ENCODE results near the gene SLC25A39. TPM values are rescaled to one million over a fixed set of nuclear protein-coding genes. Genes with fewer than 3 reads are reported as not detected.
A peak's percentile ranks its signal among the peaks of the same experiment; 100 is the strongest.
"Not testable (repeated sequence)": the region's sequence is repeated elsewhere in the genome, so short reads cannot be mapped to it uniquely, and the experiment has no call there.

Gene SLC25A39, protein sequence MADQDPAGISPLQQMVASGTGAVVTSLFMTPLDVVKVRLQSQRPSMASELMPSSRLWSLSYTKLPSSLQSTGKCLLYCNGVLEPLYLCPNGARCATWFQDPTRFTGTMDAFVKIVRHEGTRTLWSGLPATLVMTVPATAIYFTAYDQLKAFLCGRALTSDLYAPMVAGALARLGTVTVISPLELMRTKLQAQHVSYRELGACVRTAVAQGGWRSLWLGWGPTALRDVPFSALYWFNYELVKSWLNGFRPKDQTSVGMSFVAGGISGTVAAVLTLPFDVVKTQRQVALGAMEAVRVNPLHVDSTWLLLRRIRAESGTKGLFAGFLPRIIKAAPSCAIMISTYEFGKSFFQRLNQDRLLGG
- total RNA-seq, result 22.5 TPM

DNA sequence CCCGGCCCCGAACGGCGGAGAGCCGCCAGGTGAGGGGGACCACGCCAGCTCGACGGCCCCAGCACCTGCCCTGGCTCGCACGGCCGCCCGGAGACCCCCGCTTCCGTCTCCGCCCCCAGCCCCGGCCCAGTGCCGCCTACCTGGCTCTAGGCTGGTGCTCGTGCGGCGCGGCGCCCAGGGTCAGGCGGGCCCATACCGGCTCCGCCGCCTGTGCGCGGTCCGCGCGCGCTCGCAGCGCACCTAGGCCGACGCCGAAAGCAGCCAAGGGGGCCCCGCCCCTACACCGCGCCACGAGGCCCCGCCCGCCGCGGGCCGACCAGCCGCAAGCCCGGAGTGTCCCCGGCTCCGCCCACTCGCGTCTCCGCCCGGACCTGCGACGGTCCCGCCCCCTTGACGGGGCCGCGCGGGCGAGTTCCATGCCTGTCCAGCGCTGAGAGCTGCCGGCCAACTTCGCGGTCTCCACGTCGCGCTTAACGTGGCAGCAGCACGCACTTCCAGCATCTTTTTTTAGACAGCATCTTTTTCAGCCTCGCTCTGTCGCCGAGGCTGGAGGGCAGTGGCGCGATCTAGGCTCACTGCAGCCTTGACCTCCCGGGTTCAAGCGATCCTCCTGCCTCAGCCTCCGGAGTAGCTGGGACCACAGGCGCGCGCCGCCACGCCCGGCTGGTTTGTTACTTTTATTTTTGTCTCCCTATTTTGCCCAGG lies at the start of gene SLC25A39:
Gene SLC25A39 (minus strand): TSS at position 253 of the 705 bp plus-strand sequence. CDS start 1,261 bp downstream, outside the sequence.
- DNase-seq, result peak; percentile 94

DNA sequence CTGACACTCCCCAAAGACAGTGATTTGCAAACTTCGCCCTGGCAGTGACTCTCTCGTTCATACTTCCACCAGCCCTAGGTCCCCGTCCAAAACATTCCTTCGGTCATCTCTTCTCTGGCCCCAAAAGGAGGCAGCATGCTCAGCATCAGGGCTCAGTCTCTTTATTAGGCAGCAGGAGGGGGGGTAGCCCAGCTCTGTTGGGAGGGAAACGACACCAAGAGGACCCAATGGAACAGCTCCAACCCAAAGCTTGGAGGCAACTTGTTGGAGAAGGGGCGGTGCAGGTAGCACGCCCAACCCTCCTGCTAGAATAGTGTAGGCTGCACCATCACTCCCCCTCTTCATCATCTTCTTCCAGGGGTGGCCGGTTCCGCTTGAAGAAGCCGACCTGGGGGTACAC lies 47.4 kb upstream of the SLC25A39 start:
- DNase-seq, result no peak

DNA sequence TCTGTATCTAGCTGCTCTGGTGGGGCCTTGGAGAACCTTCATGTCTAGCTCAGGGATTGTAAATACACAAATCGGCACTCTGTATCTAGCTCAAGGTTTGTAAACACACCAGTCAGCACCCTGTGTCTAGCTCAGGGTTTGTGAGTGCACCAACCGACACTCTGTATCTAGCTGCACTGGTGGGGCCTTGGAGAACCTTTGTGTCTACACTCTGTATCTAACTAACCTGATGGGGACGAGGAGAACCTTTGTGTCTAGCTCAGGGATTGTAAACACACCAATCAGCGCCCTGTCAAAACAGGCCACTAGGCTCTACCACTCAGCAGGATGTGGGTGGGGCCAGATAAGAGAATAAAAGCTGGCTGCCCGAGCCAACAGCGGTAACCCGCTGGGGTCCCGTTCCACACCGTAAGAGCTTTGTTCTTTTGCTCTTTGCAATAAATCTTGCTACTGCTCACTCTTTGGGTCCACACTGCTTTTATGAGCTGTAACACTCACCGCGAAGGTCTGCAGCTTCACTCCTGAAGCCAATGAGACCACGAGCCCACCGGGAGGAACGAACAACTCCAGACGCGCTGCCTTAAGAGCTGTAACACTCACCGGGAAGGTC lies 44.9 kb upstream of the SLC25A39 start:
- not testable (repeated sequence) for DNase-seq

DNA sequence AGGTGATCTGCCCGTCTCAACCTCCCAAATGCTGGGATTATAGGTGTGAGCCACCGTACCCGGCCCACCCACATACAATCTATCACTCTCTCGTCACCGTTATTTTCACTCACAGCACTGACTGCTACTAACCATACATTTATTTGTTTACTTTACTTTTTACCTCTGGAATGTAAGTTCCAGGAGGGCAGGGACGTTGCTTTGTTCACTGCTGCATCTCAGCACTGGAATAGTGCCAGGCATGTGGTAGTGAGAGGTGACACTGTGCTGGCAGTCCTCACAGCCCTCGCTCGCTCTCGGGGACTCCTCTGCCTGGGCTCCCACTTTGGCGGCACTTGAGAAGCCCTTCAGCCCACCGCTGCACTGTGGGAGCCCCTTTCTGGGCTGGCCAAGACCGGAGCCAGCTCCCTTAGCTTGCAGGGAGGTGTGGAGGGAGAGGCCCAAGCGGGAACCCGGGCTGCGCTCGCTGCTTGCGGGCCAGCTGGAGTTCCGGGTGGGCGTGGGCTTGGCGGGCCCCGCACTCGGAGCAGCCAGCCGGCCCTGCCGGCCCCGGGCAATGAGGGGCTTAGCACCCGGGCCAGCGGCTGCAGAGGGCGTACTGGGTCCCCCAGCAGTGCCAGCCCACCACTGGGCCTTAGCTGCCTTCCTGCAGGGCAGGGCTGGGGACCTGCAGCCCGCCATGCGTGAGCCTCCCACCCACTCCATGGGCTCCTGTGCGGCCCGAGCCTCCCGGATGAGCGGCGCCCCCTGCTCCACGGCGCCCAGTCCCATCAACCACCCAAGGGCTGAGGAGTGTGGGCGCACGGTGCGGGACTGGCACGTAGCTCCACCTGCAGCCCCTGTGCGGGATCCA lies 44.0 kb upstream of the SLC25A39 start:
- not testable (repeated sequence) for DNase-seq

DNA sequence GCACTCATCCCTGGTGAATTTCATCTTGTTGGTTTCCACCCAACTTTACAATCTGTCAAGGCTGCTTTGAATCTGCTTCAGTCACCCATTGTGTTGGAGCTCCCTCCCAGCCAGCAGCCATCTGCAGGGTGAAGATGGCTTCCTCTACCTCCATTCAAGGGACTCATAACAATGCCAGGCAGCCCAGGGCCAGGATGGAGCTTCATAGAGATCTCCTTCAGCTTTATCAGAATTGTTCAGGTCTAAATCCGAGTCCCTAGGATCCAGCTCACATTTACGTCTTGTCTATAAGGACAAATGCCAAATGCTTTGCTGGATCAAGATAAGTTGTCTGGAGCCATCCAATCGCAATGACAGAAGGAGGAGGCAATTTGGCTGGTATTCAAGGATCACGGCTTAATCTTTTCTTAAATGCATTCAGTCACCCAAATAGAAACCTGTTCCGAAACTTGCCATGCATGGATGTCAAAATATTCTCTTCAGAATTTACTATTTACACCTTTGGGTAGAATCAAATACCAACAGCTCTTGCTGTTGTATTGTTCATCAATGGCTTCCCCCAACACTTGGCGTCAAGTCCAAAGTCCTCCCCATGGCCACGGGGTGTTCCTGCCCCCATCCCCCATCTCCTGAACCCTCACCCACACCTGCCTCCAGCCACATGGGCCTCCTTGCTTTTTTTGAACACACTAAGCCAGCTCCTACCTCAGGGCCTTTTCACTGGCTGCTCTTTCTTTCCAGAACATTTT lies 42.8 kb upstream of the SLC25A39 start:
- DNase-seq, result no peak

DNA sequence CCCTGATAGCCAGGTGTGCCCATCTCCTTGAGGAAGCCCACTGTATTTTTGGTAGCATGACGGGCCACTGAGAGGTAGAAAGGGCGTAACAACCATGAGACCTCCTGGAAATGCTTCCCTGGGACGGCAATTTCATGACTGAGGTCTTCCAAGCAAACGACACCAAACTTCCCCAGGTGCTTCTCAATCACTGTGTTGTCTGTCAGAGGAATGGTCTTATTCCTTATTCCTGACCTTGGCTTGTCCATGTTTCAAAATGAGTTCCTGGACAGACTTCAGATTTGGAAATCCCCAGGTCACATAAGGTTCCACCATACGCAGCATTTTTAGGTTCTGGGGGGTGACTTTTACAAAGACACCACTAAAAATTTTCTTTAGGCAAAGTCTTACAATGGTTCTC lies 40.4 kb upstream of the SLC25A39 start:
- not testable (repeated sequence) for DNase-seq

DNA sequence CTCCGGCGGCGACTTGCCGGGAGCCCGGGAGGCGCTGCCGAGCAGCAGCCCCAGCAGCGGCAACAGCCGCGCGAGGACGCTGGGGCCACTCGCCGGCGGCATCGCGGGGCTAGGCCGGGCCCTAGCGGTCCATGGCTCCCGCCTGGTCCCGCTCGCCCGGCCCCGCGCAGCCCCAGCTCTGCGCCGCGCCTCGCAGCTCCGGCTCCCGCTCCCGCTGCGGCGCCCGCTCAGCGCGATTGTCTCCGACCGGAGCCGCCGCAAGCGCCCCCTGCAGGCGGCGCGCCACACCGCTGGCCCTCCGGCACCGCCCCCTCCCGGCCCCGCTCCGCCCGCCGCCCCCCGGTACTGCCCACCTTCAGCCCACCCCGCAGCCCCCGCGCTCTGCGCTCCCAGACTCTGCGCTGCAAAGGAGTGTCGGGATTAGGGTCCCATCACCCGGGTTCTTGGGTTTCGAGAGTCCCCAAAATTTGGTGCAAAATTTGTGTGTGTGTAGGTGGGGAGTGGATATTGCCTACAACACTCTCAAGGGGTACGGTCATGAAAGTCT lies 39.1 kb upstream of the SLC25A39 start, which contains the start of gene FAM171A2:
Gene FAM171A2 (minus strand): TSS at position 241 of the 547 bp plus-strand sequence. CDS start 139 bp downstream, at position 102.
- DNase-seq, result no peak

DNA sequence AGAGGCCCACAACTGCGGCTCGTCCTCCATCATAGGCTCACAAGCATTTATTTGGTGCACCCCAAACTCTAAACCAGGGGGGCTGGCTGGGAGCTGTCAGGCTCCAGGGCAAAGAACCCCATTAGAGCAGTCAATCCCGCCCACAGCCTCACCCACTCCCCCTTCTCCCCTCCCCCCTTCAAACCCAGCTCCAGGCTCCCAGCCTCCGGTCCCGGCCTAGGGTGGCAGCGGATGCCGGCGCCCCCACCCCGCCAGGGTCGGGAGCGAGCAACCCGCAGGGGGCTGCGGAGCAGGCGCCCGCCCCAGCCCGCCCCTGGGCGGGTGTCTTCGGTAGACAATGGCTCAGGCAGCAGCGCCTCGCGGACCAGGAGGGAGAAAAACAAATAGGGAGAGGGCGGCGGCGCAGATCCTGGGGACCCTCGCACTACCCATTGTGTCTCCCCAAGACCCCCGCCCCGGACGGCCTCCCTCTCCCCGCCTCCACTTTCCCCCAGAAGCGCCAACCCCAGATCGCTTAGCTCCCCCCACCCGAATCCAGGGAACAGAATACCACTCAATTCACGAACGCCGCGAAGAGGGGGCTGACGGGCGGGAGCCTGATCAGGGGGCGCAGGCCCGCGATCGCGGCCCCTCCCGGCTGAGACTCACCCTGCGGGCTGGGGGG lies 38.5 kb upstream of the SLC25A39 start:
- no peak for DNase-seq

DNA sequence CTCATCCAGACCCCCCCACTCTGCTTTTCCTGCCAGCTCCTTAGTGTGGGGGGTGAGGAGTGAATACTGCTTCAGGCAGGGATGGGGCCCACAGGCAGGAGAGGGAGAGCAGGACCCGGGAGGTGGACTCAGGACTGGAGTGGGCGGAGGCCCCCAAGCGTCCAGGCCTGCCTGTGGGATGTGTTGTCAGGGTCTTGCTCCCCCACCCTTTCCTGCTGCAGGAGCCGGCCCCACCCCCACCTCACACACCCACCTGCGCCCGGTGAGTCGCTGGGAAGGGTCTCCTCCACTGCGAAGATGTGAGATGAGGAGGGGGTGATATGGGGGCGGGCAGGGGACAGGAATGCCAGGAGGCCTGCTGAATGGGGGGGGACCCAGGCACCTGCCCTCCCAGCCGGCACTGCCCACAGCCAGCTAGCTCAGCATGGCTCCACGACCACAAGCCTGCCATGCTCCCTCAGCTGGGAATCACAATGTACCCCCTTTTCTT lies 37.9 kb upstream of the SLC25A39 start:
- DNase-seq, result no peak

DNA sequence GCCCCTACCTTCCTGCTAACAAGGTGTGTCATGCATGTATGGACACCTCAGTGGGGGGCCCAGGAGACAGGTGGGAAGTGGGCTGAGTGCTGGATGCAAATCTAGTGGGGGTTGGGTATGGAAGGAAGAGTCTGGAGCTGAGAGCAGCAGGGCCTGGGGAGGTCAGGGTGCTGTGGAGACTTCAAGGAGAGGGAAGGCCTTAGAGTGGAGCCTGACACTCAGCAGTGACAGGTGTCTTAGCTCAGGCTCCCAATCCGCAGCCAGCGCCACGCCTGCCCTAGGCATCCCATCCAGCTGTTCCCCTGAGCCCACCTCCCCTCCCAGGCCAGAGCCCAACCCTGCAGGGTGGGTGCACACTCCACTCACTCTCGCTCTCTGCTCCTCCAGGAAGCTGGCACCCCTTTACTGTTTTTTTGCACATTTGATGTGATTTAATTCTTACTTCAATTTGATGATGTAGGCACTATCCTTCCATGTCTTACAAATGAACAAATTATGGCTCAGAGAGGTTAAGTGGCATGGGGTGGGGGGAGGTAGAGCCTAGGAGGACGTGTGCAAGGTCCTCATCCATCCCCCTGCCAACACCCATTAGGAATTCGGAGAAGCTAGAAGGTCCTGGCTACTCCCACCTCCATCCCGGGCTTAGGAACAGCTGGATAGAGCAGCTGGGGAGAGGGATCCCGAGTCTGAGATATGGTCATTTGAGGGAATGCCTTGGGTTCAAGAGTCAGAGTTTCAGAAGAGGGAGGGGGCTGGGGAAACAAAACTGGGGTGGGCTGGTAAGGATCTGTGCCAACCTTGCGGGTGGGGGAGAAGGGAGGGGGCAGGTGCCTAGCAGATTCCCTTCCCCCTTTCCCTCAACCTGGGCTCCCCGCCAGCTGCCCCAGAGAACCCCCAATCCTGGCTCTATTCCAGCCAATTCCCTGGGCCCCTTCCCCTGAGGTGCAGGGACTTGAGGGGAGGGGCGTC lies 37.0 kb upstream of the SLC25A39 start:
- DNase-seq, result no peak

DNA sequence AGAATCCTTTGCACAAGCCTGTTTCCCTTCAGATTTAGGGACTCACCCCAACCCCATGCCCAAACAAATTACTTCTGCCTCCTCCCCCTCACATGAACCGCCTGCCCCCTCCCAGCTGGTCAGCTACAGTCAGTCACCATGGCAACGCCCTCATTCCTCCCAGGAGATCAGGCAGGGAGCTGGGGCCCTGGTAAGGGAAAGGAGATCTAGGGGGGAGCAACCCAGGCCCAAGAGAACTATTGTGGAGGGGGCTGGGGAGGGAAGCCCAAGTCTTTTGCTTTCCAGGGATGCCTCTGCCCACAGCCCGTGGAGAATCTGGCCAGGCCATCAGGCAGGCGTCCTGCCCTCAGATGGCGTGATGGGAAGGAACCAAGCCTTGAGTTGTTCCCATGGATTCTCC lies 36.2 kb upstream of the SLC25A39 start:
- DNase-seq, result no peak

DNA sequence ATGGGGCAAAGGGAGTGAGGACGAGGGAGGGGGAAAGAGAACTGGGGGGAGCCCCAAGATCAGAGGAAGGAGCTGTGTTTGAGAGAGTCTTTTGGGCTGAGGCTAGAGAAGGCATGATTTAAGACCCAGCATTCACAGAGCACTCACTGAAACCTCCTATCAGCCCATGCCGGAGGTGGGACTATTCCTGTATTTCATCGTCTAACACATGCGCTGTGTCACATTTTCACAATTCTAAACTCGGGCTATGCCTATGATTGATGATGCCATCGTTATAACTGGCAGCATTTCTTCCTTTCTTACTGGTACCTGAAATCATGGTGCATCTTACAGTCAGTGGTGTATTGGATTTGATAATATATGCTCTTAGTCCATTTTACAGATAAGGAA lies 35.5 kb upstream of the SLC25A39 start:
- DNase-seq, result no peak

DNA sequence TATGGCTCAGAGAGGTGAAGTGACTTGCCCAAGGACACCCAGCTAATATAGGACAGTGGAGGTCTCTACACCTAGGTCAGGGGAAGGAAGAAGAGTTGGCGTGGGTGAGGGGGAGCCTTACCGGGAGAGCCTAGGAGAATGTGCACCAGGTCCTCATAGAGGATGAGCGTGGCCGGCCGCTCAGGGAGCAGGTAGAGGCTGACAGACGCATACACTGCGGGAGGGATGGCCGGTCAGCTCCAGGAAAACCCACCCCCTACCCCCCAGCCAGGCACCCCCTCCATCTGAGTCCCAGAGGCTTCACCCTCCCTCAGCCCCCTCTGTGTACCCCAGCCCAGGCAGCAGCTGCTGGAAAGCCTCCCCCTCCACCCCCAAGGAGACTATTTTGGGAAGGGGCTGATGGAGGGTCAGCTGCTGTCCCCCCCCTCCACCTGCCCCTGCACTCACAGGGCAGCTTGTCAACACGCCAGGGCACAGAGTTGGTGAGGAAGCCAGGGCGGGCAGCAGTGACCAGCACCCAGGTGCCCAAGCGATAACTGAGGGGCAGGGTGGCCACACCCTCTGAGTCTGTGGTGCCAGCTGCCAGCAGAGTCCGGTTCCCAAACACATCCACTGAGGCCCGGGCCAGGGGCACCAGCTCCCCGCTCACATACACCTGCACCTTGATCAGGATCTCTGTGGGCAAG lies 35.0 kb upstream of the SLC25A39 start:
- DNase-seq, result no peak

DNA sequence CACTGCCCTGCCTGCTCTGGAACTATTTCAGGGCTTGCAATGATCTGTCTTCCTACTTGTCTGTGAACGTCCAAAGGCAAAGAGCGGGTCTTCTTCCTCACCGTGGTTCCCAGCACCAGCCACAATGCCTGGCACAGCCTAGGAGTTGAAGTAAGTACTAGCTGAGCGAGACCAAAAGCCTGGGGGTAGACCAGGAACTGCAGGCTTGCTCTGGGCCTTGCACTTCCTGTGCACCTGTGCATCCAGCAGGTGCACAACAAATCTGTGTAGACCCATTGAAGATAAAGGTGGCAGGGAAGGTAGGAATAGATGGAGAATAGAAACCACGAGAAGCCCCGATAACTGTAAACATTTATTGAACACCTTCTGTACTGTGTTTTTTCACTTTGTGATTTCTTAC lies 34.4 kb upstream of the SLC25A39 start:
- no peak for DNase-seq

DNA sequence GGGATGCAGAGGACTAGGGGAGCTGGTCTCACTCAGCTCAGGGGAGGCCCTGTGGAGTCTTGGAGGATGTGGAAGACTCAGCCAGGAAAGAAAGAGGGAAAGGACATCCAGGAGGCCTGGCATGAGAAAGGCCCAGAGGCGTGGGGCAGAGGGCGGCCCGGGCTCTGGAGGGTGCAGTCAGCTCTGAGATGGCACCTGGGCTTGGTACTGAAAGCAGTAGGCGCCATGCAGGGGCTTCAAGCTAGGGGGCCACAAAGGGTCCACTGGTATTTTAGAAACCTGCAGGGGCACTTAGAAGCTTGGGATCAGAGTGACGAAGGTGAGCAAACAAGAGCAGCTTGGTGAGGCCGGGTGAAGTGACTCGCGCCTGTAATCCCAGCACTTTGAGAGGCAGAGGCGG lies 33.4 kb upstream of the SLC25A39 start:
- no peak for DNase-seq

DNA sequence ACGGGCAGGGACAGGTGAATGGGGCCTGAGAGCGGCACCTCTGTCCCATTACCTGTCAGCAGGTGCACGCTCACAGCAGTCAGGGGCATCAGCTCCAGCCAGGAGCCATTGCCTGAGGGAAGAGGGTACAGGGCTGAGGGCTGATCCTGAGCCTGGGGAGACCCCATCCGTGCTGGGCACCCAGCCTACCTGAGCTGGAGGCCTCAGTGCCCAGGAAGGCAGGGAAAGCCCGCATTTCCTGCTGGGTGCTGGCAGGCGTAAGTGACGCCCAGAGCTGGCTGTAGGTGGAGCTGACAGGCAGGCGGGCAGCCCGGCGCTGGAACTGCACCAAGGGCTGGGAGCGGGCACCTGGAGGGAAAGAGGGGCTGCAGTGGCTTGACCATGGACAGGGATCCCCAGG lies 31.6 kb upstream of the SLC25A39 start:
- no peak for DNase-seq

DNA sequence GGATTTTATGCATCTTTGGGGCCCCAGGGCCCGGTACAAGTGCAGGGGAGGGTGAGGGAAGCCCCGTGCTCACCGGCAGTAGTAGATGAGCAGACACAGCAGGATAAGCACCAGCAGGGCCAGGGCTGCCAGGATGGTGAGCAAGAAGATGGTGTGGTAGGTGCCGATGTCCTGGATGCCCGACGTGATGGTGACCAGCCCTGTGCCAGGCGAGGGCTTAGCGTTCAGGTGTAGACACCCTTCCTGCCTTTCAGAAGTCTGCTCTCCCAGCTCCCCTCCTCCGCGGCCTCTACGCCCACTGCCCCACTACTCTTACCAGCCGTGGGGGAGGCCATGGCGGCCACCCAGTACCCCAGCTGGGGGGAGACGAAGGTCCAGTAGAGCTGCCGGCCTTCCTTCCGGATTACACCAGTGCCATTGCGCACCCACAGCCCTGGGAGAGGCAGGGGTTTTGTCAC lies 31.0 kb upstream of the SLC25A39 start:
- no peak for DNase-seq

Measured in occipital lobe (tissue), 2 donors.